Calu3 (cell line): ENCODE results near the gene PIGB. TPM values are rescaled to one million over a fixed set of nuclear protein-coding genes. Genes with fewer than 3 reads are reported as not detected.

Experiments used
- BruUV-seq: library from RNA; stranded (reverse); fragments of 400-500 nt; replicated peaks from 2 replicates; lab custom pipeline; 2021; lab: Mats Ljungman, UMichigan
- CTCF ChIA-PET: fragments of 300-600 bp; sonication (Branson Sonifier 250); formaldehyde crosslinking; loops from one replicate; lab custom pipeline; 2022; ENCODE audit warnings: antibody characterized with exemption; lab: Charles Lee
- DNase-seq: peaks from one replicate; pipeline ENCODE4 v3.0.0; 2022
- H3K27ac Mint-ChIP-seq: one replicate; pipeline ENCODE4 v1.8.0; 2022; ENCODE audit warnings: mixed read lengths; ENCODE audit not compliant: unreplicated experiment
- H3K27me3 Mint-ChIP-seq: one replicate; pipeline ENCODE4 v1.8.0; 2022; ENCODE audit warnings: mixed read lengths; ENCODE audit not compliant: unreplicated experiment
- H3K36me3 Mint-ChIP-seq: one replicate; pipeline ENCODE4 v1.8.0; 2022; ENCODE audit warnings: mild to moderate bottlenecking, moderate library complexity, mixed read lengths; ENCODE audit not compliant: insufficient read depth, unreplicated experiment
- H3K4me1 Mint-ChIP-seq: one replicate; pipeline ENCODE4 v1.8.0; 2022; ENCODE audit warnings: mild to moderate bottlenecking, low read depth, mixed read lengths; ENCODE audit not compliant: unreplicated experiment
- H3K4me3 Mint-ChIP-seq: one replicate; pipeline ENCODE4 v1.8.0; 2022; ENCODE audit warnings: mild to moderate bottlenecking, low read depth, moderate library complexity, mixed read lengths; ENCODE audit not compliant: unreplicated experiment
- H3K9me3 Mint-ChIP-seq: one replicate; pipeline ENCODE4 v1.8.0; 2022; ENCODE audit warnings: low read depth, mixed read lengths; ENCODE audit not compliant: unreplicated experiment
- CTCF ChIP-seq: fragments of 200-600 bp; IDR thresholded peaks from one replicate; pipeline ENCODE4 v1.8.0; 2022; ENCODE audit warnings: antibody characterized with exemption; ENCODE audit not compliant: unreplicated experiment
- intact Hi-C: fragments of 100-400 bp; cut with micrococcal nuclease; formaldehyde crosslinking; loops from one replicate; pipeline ENCODE4 v1.10.0; 2022; ENCODE audit not compliant: unreplicated experiment
- total RNA-seq: library from RNA; stranded (reverse); gene quantifications from 2 replicates; pipeline ENCODE4 v1.2.3, GENCODE V29; 2022

The PIGB gene
- total RNA-seq, 1 experiment from 2014 or later, result 23.5 TPM

- BruUV-seq, result no TSS peak
- H3K27ac Mint-ChIP-seq, result no peak overlapping the region
- H3K27me3 Mint-ChIP-seq, result no peaks in the 10 kb centered on the region
- H3K4me3 Mint-ChIP-seq, result no peak overlapping the region
- DNase-seq, result no peak
- intact Hi-C loops, result no loop called here
- H3K4me1 Mint-ChIP-seq, result no peaks in the 10 kb centered on the region
- TF ChIP-seq CTCF, result no peak
- no peaks in the 10 kb centered on the region for H3K9me3 Mint-ChIP-seq
- CTCF ChIA-PET, result no interaction called here
- H3K36me3 Mint-ChIP-seq, result no peaks in the 10 kb centered on the region
Observed at GRCh38 chr15:55334371-55334770, 15.3 kb downstream of the PIGB start.

- intact Hi-C loops, result no loop called here
- no peaks in the 10 kb centered on the region for H3K27me3 Mint-ChIP-seq
- H3K9me3 Mint-ChIP-seq, result no peaks in the 10 kb centered on the region
- TF ChIP-seq CTCF, result no peak
- H3K4me3 Mint-ChIP-seq, result no peak overlapping the region
- H3K4me1 Mint-ChIP-seq, result no peaks in the 10 kb centered on the region
- no TSS peak for BruUV-seq
- DNase-seq, result no peak
- CTCF ChIA-PET, result no interaction called here
- no peak overlapping the region for H3K27ac Mint-ChIP-seq
- H3K36me3 Mint-ChIP-seq, result no peaks in the 10 kb centered on the region
Observed at GRCh38 chr15:55334997-55335396, 16.0 kb downstream of the PIGB start.

- H3K4me1 Mint-ChIP-seq, result no peaks in the 10 kb centered on the region
- no peaks in the 10 kb centered on the region for H3K27me3 Mint-ChIP-seq
- no peak overlapping the region for H3K4me3 Mint-ChIP-seq
- CTCF ChIA-PET, result no interaction called here
- no peak overlapping the region for H3K27ac Mint-ChIP-seq
- BruUV-seq, result no TSS peak
- no peaks in the 10 kb centered on the region for H3K9me3 Mint-ChIP-seq
- intact Hi-C loops, result no loop called here
- no peaks in the 10 kb centered on the region for H3K36me3 Mint-ChIP-seq
- TF ChIP-seq CTCF, result no peak
- DNase-seq, result no peak
Observed at GRCh38 chr15:55337160-55337559, 18.1 kb downstream of the PIGB start.

GRCh38 chr15:55343168-55343567, 24.1 kb downstream of the PIGB start:
- Mint-ChIP-seq H3K4me3 (no peak overlapping the region), H3K9me3 (no peaks in the 10 kb centered on the region), H3K27ac (no peak overlapping the region), H3K36me3 (peaks cover 10% of the 10 kb centered on the region), H3K4me1 (no peaks in the 10 kb centered on the region), H3K27me3 (no peaks in the 10 kb centered on the region)
- DNase-seq, result no peak
- CTCF ChIA-PET, result no interaction called here
- no TSS peak for BruUV-seq
- no peak for TF ChIP-seq CTCF
- intact Hi-C loops, result no loop called here
